ENCODE measurements around the gene DHRSX. TPM values are rescaled to one million over a fixed set of nuclear protein-coding genes. Genes with fewer than 3 reads are reported as not detected.

The DHRSX gene
- total and polyA plus RNA-seq, 12 donors, result 6.4 to 68.6 (median 27.7) TPM

DNA sequence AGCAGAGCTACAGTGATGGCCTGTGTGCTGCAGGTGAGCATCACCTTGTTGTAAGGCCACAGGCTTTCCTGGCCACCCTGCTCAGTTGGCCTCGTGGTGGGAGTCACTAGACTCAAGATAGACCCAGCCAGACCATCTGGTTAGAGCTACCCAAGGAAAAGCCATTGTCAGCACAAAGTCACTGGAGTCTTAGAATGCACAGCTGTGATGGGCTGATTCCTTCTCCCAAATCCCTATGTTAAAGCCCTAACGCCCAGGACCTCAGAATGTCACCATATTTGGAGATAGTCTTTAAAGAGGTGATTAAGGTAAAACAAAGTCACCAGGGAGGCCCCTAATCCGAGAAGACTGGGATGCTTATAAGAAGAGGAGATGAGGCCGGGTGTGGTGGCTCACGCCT is 173.4 kb downstream of the DHRSX start:
- intact Hi-C loops (cut with DNase I), result no loop called here
- 92 to 98% (median 95%) methylated on average over 4 to 5 of the region's 5 CpGs for WGBS, 4 donors

DNA sequence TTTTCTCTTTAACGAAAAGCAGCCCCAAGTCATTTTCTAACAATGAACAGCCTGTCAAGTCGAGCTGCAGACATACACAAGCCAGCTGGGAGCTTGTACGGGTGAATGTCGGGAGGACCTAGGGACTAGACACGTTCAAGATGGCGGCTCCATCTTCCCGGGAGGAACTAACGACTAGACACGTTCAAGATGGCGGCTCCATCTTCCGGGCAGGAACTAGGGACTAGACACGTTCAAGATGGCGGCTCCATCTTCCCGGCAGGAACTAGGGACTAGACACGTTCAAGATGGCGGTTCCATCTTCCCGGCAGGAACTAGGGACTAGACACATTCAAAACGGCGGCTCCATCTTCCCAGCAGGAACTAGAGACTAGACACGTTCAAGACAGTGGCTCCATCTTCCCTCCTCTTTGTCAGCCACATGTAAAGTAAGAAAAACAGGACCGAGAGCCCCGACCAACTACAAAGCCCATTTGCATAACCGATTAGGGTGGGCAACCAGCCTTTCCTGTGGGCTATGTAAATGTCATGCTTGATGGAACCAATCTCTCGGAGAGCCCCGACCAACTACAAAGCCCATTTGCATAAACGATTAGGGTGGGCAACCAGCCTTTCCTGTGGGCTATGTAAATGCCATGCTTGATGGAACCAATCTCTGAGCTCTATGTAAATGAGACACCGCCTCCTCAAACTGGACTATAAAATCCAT is 175.5 kb downstream of the DHRSX start:
- TF ChIP-seq POLR2A (IDR thresholded peaks at IDR 0.05), result no peak
- TF ChIP-seq, protein P1, sequence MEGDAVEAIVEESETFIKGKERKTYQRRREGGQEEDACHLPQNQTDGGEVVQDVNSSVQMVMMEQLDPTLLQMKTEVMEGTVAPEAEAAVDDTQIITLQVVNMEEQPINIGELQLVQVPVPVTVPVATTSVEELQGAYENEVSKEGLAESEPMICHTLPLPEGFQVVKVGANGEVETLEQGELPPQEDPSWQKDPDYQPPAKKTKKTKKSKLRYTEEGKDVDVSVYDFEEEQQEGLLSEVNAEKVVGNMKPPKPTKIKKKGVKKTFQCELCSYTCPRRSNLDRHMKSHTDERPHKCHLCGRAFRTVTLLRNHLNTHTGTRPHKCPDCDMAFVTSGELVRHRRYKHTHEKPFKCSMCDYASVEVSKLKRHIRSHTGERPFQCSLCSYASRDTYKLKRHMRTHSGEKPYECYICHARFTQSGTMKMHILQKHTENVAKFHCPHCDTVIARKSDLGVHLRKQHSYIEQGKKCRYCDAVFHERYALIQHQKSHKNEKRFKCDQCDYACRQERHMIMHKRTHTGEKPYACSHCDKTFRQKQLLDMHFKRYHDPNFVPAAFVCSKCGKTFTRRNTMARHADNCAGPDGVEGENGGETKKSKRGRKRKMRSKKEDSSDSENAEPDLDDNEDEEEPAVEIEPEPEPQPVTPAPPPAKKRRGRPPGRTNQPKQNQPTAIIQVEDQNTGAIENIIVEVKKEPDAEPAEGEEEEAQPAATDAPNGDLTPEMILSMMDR (IDR thresholded peaks at IDR 0.05), result no peak
- no peaks in the 10 kb centered on the region for H3K36me3 ChIP-seq (replicated peaks in 1 of 2)
- H3K27me3 ChIP-seq, result no peaks in the 10 kb centered on the region
- H3K27ac ChIP-seq, result peak overlapping the region in 2 of 5 donors; percentile 55 to 64
- intact Hi-C loops (cut with DNase I), result no loop called here
- H3K4me3 ChIP-seq, result peak overlapping the region in 2 of 4 donors; percentile 42 to 46
- DNase-seq, result peak; percentile 53 to 96 (median 92)
- H3K4me1 ChIP-seq (replicated peaks in 1 of 2), result no peaks in the 10 kb centered on the region
- 20 to 84% (median 50%) methylated on average over 23 to 27 of the region's 27 CpGs for WGBS, 4 donors
- no peaks in the 10 kb centered on the region for H3K9me3 ChIP-seq (replicated peaks in 1 of 3)

More for the DNA sequence above, 173.4 kb downstream of the DHRSX start:
- Histone ChIP-seq H3K9me3 (replicated peaks in 1 of 3) (no peaks in the 10 kb centered on the region), H3K27ac (no peak overlapping the region), H3K4me1 (replicated peaks in 1 of 2) (no peaks in the 10 kb centered on the region), H3K4me3 (no peak overlapping the region), H3K27me3 (no peaks in the 10 kb centered on the region), H3K36me3 (replicated peaks in 1 of 2) (no peaks in the 10 kb centered on the region)
- TF ChIP-seq, protein P1 (IDR thresholded peaks at IDR 0.05), result no peak
- TF ChIP-seq POLR2A (IDR thresholded peaks at IDR 0.05), result no peak
- DNase-seq, result no peak

DNA sequence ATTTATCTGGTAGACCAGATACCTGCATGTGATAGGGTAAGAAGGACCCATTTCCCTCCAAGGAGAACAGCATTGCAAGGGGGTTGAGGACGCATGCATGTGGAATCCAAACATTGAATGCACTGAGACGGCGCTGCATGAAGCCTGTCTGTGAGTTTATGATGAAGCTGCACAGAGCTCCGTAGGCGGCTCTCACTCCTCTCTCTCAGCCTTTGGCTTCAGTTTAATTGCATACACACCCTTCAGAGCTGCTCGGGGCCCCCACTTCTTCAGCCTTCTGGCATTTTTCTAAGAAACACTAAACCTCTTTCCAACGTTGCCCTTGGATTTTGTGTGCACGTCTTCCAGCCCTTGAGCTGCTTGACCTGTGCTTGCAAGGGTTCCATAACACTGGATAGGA is 176.6 kb downstream of the DHRSX start:
- no peaks in the 10 kb centered on the region for H3K27me3 ChIP-seq
- H3K4me1 ChIP-seq (replicated peaks in 1 of 2), result no peaks in the 10 kb centered on the region
- no peak for TF ChIP-seq POLR2A (IDR thresholded peaks at IDR 0.05)
- TF ChIP-seq, protein P1 (IDR thresholded peaks at IDR 0.05), result no peak
- intact Hi-C loops (cut with DNase I), result no loop called here
- no peak overlapping the region for H3K27ac ChIP-seq
- no peak for DNase-seq
- H3K4me3 ChIP-seq, result no peak overlapping the region
- 69 to 87% (median 84%) methylated on average over 8 of the region's 8 CpGs for WGBS, 4 donors
- no peaks in the 10 kb centered on the region for H3K9me3 ChIP-seq (replicated peaks in 1 of 3)
- H3K36me3 ChIP-seq (replicated peaks in 1 of 2), result no peaks in the 10 kb centered on the region

DNA sequence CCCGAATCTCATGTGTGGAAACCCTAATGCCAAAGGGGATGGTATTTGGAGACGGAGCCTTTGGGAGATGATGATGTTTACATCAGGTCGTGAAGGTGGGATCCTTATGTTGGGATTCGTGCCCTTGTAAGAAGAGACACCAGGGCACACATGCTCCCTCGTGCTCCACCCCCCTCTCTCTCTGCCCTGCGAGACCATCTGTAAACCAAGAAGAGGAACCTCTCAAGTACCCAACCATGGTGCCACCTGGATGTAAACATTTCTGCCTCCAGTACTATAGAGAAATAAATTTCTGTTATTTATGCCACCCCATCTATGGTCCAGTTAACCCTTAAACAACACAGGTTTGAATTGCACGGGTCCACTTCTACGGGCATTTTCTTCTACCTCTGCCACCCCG is 179.4 kb downstream of the DHRSX start:
- TF ChIP-seq, protein P1 (IDR thresholded peaks at IDR 0.05), result no peak
- TF ChIP-seq POLR2A (IDR thresholded peaks at IDR 0.05), result no peak
- no peak for DNase-seq
- Histone ChIP-seq H3K4me3 (no peak overlapping the region), H3K9me3 (replicated peaks in 1 of 3) (no peaks in the 10 kb centered on the region), H3K27ac (peak overlapping the region in 1 of 5 donors; percentile 66), H3K4me1 (replicated peaks in 1 of 2) (no peaks in the 10 kb centered on the region), H3K36me3 (replicated peaks in 1 of 2) (no peaks in the 10 kb centered on the region), H3K27me3 (no peaks in the 10 kb centered on the region)
- 84 to 89% (median 86%) methylated on average over 9 of the region's 9 CpGs for WGBS, 4 donors
- intact Hi-C loops (cut with DNase I), result no loop called here

All from adrenal gland (tissue), 12 donors.